IPS-NIHi11 (cell line): Measurements from ENCODE around the gene TRAF3.
"Not testable (repeated sequence)": the region's sequence is repeated elsewhere in the genome, so short reads cannot be mapped to it uniquely, and the experiment has no call there.

Experiments used
- DNase-seq: peaks from one replicate; pipeline ENCODE4 v3.0.0; 2012; ENCODE audit warnings: mixed read lengths, low spot score

Gene TRAF3

DNA sequence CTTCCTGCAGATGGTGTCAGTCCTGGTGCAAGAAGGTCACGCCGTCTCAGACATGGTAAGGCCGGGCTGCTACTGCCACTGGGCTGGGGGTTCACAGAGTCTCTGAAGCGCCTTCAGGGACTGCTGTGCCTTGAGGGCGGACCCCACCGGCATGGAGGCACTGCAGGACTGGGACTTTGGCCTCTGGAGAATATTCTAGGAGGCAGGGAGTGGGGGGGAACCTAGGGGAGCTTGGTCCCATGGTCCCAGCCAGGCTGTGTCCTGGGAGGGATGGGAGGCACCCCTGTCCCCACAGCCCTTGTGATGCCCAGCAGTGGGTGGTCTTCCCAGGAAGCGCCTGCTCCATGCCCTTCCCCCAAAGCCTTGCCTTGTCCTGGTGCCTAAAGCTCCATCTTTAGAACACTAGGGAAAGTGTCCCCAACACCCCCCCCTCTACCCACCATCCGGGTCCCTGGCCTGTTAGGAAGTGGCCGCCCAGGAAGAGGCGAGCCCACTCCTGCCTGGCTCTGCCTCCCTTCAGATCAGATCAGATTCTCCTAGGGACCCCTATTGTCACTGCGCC, 146.8 kb downstream of the TRAF3 start:
- no peak for DNase-seq

DNA sequence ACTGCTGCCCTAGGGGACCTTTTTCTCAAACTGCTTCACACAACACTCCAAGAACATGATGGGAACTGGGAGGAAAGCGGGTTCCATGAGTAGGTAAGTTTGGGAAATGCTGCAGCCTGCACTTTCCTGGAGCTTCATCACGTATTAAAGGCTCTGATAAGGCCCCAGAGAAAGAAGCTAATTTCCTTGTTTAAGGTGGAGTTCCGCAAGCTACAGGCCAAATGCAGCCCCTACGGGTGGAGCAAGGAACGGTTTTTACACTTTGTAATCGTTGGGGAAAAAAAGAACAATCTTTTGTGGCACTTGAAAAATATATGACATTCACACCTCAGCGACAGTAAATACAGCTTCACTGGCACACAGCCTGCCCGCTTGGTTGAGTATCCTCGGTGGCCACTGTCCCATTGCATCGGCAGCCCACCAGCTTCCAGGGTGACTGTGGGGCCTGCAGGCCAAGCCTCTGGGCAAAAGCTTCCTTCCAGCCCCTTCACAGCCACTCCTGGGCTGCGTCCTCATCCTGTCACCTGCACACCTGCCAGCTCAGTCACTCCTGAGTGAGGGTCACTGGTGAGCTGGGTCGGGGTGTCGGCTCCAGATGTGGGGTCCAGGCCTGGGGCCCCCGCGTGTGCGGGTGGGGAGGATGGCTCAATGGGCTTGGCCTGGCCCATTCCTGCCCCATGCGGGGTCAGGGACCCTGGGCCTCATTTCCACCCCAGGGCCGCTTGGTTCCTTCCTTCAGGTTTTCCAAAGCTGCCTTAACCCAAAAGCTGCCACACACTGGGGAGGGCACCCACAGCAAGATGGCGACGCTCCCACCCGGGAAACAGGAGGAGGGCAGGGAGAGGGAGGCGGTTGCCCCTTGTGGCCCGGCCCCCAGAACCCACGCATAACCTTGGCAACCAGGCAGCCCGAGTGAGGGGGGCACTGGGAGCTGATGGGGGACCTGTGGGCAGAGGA, 147.7 kb downstream of the TRAF3 start:
- no peak for DNase-seq

DNA sequence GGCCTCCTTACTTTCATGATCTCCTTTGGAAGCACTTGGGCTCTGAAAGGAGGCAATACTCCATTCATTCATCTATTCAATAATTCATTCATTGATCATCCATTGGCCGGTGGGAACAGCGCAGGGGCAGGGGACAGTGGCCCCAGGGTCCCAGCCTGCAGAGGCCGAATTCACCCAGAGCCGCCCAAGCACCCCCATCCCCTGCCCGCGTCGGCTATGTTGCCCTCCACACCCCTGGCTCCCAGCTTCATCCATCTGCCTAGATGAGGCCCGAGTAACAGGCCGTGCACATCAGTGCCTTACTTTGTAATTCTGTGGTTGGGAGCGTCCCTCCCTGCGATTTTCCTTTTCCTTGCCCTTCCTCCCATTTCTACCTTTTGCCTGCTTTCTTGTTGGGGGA, 148.4 kb downstream of the TRAF3 start:
- DNase-seq: no peak

DNA sequence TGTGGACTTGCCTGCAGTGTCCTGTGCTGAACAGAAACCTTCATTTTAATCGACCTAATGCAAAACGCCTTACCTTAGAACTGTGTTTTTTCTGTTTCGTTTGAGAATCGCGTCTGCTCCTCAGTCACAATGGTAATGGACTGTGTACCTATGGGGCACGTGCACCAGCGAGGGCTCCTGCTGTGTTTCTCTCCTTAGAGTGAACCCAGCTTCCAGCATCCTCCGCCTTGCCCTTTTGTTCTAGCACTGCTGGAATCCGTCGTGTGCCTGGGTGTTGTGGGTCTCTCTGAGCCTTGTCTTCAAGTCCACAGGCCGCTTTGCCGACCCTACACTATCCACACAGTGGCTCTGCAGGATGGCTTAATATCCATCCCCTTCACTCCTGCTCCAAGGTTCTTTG, 148.9 kb downstream of the TRAF3 start:
- DNase-seq: no peak

DNA sequence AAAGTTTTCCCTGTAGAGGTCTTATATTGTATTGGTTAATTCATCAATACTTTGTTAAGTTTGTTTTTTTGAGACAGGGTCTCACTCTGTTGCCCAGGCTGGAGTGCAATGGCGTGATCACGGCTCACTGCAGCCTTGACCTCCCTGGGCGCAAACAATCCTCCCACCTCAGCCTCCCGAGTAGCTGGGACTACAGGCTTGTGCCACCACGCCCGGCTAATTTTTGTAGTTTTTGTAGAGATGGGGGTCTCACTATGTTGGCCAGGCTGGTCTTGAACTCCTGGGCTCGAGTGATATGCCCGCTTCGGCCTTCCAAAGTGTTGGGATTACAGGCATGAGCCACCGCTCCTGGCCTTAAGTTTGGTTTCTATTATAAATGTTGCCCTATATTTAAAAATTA, 149.6 kb downstream of the TRAF3 start:
- not testable (repeated sequence) for DNase-seq

DNA sequence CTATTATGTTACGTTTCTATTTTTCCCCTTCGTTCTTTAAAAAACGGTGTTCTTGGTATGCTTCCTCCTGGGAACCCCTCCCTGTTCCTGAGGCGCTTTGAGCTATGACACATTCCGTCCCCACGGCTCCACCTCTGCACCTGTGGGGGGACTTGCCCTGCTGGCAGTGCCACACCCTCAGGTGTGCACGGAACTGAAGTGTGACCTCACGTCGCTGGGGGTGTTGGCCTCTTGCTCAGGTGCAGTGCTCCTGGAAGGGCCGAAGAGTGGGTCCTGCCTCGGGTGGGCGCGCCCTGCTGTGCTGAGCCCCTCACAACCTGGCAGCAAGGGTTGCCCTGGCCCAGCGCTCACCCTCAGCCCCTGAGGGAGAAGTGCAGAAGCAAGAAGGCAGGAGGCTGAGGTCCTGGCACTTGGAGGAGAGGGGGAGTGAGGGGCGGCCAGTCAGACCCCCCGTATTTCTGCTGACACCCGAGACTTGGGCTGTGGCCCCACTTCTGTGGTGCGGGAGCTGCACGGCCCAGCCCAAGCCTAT, 150.2 kb downstream of the TRAF3 start:
- no peak for DNase-seq

DNA sequence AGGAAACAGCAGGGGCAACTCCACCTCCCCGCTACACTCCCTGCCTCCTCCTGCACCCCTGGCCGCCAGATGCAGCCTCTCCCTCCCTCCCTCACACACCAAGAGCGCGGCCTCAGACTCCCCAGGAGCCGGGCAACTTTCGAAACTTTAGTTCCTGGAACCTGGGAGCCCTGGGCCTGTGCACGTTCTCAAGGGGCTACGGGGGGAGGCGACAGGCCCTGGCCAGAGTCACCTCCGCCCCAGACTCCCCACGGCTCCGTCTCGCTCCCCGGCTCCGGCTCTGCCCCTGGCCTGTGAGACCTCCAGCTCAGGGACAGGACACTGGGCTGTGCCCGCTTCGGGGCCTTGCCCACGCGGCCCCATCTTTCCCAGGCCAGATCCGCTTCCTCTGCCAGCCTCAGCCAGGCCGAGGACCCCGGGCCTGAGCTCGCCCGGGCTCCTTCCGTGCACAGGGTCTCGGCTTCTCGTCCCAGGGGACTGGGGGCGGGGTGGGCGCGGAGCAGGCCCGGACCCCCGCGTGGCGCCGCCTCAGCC, 150.7 kb downstream of the TRAF3 start:
- DNase-seq: peak; percentile 62

DNA sequence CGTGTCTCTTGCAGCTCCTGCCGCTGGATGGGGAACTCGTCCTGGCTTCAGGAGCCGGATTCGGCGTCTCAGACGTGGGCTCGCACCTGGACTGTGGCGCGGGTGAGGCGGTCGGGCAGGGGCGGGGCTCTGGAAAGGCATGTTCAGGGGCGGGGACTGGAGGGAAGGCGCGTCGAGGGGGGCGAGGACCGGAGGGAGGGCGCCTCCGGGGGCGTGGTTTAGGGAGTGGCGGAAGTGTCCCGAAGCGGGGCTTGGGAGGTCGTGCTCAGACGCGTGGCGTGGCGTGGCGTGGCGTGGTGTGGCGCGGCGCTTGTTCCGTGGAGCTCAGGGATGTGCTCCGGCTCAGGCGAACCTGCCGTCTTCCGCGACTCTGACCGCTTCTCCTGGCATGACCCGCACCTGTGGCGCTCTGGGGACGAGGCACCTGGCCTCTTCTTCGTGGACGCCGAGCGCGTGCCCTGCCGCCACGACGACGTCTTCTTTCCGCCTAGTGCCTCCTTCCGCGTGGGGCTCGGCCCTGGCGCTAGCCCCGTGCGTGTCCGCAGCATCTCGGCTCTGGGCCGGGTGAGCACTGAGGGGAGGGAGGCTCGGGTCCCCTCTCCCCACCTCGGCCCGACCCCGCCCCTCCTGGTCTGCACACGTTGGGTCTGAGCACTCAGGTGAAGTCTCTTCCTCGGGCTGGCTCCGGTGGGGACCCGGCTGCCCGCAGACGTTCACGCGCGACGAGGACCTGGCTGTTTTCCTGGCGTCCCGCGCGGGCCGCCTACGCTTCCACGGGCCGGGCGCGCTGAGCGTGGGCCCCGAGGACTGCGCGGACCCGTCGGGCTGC, 151.4 kb downstream of the TRAF3 start:
- peak; percentile 91 for DNase-seq

DNA sequence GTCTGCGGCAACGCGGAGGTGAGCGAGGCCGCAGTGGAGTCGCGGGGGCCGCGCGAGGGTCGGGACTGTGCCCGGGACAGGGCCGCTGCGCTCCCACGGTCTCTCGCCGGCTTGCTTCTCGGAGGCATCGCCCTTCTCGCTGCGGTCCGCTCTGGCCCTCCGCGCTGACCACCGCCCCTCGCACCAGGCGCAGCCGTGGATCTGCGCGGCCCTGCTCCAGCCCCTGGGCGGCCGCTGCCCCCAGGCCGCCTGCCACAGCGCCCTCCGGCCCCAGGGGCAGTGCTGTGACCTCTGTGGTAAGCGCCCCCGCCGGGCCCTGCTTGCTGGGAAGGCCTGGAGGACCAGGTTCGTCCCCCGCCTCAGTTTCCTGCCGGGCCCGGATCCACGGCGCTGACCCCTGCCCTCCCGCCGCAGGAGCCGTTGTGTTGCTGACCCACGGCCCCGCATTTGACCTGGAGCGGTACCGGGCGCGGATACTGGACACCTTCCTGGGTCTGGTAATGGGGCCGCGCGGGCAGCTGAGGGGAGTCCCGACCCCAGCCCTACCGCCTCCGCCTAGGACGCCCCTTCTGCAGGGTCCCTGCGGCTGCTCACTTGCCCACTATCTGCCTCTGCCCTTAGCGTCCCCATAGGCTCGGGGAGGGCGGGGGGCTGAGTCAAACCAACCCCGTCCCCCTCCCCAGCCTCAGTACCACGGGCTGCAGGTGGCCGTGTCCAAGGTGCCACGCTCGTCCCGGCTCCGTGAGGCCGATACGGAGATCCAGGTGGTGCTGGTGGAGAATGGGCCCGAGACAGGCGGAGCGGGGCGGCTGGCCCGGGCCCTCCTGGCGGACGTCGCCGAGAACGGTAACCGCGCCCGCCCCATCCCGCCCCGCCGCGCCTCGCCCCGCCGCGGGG, 152.2 kb downstream of the TRAF3 start:
- no peak for DNase-seq

DNA sequence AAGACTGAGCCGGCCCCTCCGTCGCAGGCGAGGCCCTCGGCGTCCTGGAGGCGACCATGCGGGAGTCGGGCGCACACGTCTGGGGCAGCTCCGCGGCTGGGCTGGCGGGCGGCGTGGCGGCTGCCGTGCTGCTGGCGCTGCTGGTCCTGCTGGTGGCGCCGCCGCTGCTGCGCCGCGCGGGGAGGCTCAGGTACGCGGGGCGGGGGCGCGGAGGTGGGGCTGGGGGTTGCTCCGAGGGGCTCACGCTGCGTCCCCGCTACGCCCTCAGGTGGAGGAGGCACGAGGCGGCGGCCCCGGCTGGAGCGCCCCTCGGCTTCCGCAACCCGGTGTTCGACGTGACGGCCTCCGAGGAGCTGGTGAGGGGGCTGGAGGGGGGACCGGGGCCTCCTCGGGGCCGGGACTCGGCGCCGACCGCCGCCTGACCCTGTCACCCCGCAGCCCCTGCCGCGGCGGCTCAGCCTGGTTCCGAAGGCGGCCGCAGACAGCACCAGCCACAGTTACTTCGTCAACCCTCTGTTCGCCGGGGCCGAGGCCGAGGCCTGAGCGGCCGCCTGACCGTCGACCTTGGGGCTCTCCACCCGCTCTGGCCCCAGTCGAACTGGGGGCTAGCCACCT, 153.0 kb downstream of the TRAF3 start:
- peak; percentile 78 for DNase-seq

DNA sequence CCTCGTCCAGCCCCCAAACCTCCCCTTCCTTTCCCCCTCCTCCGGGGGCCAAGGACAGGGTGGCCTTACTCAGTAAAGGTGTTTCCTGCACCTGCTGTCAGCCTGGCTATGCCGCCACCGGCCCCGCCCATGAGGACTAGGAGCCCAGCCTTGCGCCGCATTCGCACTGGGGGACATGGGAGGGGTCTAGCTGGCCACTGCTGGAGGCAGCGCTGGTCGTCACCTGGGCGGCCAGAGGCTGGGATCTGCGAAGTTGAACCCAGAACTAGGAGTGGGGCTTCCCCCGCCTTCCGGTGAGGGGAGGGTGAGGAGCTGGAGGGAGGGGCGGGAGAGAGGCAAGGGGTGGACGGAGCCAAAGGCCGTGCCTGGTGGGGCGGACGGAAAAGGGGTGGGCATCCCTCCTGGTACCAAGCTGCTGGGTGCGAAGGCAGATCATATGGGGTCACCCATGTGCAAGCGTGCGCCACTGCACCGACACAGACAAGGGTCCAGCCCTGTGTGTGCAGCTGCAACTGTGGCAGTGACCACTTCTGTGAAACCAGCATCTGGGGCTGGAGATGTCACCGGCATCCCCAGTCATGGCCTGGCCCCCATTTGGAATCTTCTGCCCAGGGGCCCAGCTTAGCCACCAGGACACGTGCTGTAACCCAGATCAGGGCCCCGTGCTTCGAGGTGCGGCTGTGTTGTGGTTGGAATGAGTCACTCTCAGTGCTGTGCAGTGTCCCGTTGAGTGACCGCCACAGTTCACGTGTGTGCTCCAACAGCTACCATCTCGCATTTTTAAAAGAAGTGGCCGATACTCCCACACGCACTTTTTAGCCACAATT, 153.7 kb downstream of the TRAF3 start:
- peak; percentile 76 for DNase-seq

DNA sequence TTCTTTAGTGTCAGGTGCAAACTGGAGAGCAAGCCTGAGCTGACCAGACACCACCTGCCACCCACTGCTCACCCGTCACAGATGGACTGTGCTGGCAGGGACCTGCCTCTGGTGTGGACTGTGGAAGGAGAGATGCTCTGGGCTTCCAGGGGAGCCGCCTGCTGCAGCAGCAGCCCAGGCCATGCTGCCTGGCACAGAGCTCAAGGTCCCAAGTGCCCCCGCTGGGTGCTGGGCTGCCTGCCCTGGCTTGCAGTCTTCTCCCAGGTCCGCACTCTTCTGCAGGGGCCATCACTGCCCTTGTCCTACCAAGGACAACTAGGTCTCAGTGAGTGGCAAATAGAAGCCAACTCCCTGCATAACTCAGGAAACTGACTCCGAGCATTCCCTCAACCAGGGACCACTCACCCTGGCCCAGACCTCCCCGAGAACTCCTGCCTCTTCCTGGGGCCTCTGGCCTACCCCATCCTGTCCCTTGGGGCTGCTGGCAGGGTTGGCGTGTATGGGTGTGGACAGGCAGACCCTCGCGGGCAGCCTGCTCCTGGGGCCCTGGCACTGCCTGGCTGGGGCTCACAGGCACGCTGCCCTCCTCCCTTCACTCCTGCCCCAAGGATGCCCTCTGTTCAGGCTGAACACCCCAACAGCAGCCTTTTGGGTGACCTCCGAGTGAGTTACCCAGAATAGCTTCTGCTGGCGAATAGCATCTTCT, 154.5 kb downstream of the TRAF3 start:
- DNase-seq: no peak

DNA sequence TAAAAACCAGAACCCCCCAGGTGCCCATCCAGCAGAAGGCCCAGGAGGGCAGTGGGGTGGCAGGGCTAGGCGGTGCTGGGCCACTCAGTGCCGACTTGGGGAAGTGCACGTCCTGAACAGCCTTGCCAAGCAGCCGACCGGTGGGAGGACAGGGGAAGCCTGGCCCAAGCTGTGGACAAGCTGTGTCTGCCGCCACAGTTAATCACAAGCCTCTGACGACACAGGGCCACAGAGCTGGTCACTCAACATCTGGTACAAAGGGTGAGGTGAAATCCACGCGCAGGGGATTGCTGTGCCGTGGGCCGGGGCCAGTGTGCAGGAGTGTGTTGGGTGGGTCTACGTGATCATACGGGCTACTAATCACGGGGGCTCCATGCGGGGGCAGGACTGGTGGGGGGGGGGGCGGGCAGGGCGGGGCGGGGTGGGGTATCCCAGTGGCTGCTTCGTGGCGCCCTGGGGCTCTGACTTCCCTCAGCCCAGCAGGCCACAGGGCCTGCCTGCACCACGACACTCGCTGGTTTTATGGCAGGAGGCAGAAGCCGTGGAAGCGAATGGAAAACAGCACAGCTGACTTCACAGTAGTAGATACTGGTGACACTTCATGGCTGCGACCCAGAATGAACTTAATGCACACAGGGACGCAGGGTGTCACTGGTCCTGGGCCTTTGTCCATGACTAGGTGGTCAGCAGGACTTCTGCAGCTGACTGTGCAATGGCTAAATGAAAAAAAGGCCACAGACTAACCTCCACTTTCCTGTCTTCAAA, 155.4 kb downstream of the TRAF3 start:
- DNase-seq: no peak

DNA sequence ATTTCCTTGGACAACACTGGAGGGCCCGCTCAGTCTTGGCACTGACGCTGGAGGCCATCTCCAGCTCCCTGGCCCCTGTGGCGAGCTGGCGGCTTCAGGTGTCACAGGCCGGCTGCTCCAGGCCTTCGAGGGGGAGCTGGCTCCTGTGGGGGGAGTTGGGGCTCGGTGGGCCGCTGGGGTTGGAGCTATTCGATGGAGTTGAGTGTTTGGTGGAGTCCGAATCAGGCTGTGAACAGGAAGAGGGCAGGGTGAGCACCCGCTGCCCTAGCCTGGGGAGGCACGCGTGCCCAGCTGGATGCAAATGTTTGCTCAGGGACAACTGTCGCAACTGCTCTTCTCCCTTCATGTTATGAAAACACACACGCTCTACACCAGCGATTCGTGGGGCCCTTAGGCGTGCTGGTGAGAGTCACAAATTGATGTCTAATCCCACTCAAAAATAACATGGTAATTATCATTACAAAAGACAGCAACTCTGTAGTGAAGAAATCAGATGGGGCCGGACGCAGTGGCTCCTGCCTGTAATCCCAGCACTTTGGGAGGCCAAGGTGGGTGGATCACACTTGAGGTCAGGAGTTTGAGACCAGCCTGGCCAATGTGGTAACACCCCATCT, 156.5 kb downstream of the TRAF3 start:
- DNase-seq: no peak

DNA sequence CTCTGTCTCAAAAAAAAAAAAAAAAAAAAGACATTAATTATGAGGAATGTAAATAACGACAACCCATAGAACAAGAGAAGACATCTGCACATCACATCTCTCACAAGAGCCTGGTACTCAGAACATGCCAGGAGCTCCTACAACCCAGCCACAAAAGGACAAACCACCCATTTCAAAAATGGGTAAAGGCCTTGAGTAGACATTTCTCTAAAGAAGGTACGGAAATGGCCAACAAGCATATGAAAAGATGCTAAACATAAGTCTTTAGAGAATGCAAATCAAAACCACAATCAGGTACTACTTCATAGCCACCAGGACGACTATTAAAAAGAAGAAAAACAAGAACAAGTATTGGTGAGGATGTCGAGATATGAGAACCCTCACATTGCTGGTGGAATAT, 158.5 kb downstream of the TRAF3 start:
- no peak for DNase-seq

DNA sequence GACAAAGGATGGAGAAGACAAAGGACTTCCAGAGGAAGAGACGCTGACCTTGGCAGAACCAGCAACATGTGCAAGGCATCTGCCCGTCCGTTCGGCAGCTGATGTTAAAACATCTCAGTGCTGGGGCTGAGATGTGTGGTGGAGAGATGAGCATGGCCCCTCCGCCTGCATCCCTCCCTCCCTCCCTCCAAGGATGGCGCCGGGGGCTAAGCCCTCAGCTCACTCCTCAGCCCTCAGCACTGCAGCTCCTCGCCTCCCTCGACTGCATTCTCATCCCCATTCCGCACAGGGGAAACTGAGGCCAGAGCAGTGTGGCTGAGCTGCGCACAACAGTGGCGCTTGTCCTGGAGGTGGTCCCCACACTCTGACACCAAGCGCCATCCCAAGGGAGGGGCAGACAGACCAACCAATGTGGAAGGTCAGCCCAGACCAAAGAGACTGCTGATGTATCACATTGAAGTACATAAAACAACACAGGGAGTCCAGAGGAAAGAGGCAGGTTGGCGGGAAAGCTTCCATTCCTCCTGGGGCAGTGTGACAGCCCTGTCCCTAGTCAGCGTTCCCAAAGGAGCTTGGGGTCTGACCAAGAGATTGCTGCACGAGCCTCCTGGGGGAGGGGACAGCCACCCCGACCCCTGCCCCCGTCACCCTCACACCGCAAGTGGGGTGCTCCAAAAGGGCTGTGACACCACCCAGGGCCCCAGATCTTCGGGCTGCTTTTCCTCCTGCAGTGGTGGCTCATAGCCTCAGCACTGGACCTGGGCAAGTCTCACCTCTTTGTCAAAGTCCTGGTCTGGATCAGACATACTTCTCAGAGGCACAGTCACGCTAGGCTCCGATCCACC, 160.3 kb downstream of the TRAF3 start:
- no peak for DNase-seq

DNA sequence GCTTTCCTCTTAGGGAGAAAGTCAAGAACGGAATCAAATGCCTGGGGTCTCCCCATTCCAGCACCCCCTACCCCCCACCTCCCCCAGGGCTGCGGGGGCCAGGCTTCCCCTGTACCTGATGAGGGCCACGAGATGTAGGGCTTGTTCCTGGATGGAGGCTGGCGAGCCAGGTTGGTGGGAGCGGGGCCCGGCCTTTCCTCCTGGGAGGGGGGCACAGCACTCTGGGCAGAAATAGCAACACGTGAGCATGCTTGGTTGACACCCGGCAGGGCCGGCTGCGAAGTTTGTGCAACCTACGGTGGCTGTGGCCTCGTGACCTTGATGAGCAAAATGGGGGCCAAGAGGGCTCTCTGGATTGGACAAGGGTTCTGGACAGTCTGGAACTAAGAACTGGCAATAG, 160.9 kb downstream of the TRAF3 start:
- no peak for DNase-seq
